Erythroblast (primary cell): ENCODE measurements around the gene ADGRD1.

Experiments used
- GATA1 ChIP-seq: IDR thresholded peaks from 2 replicates; pipeline ENCODE4 v1.6.1; 2011; ENCODE audit warnings: low read depth, mild to moderate bottlenecking, control low read depth, low read length, moderate library complexity
- POLR2A ChIP-seq: IDR thresholded peaks from 2 replicates; pipeline ENCODE4 v1.6.1; 2011; ENCODE audit warnings: mild to moderate bottlenecking, low read length

GRCh38 chr12:131051155-131051473 is 97.4 kb downstream of the ADGRD1 start:
- no peak for TF ChIP-seq POLR2A
- no peak for TF ChIP-seq GATA1
